GM12891 (cell line): ENCODE data around the gene SRCAP.

Experiments used
- POLR2A ChIP-seq: IDR thresholded peaks from 2 replicates; pipeline ENCODE4 v1.6.1; 2011; ENCODE audit warnings: low read depth, low read length, control low read depth
- POLR2AphosphoS5 ChIP-seq: IDR thresholded peaks from 2 replicates; pipeline ENCODE4 v1.6.1; 2011; ENCODE audit warnings: low read depth, low read length, control low read depth
- POU2F2 ChIP-seq: IDR thresholded peaks from 2 replicates; pipeline ENCODE4 v1.6.1; 2011; ENCODE audit warnings: low read depth, mild to moderate bottlenecking, control low read depth, low read length, moderate library complexity
- SPI1 ChIP-seq: IDR thresholded peaks from 2 replicates; pipeline ENCODE4 v1.6.1; 2011; ENCODE audit warnings: low read depth, low read length, control low read depth
- TAF1 ChIP-seq: IDR thresholded peaks from 2 replicates; pipeline ENCODE4 v1.6.1; 2011; ENCODE audit warnings: low read depth, low read length, control low read depth

- TF ChIP-seq TAF1: no peak
- TF ChIP-seq POLR2AphosphoS5: no peak
- no peak for TF ChIP-seq POLR2A
- no peak for TF ChIP-seq SPI1
- no peak for TF ChIP-seq POU2F2
Observed at GRCh38 chr16:30760001-30760559, 61.1 kb downstream of the SRCAP start.
